ENCODE measurements around the gene FRMD5. TPM values are rescaled to one million over a fixed set of nuclear protein-coding genes. Genes with fewer than 3 reads are reported as not detected.

Gene FRMD5
- total RNA-seq, 1 experiment from 2014 or later = 27.2 TPM

- ChIA-PET POLR2A (no interaction called here), RAD21 (ENCODE audit: low non-redundant PET in 1 of 2, low total read pairs in 2 of 2, uncharacterized antibody in 2 of 2, unreplicated experiment in 2 of 2) (no interaction called here), CTCF (no interaction called here)
- Histone ChIP-seq H3K4me1 (ENCODE audit: control insufficient read depth in 1 of 2, insufficient read depth in 2 of 2, low read length in 2 of 2) (no peaks in the 10 kb centered on the region), H3K9ac (ENCODE audit: low read length) (no peak overlapping the region), H2AFZ (ENCODE audit: low read depth, low read length, poor library complexity, severe bottlenecking) (no peak overlapping the region), H3K36me3 (ENCODE audit: control insufficient read depth in 1 of 2, insufficient read depth in 2 of 2, low read length in 2 of 2) (no peaks in the 10 kb centered on the region), H3K27me3 (ENCODE audit: insufficient read depth, low read length) (no peaks in the 10 kb centered on the region), H3K79me2 (ENCODE audit: insufficient read depth, low read length) (peaks cover 10% of the 10 kb centered on the region; the same call in 1 of the 2 replicates), H3K9me3 (ENCODE audit: control insufficient read depth in 1 of 2, insufficient read depth in 1 of 2, low read depth in 1 of 2, low read length in 2 of 2) (no peaks in the 10 kb centered on the region), H3K4me3 (replicated peaks in 1 of 2; ENCODE audit: low read depth in 1 of 2, low read length in 2 of 2) (no peak overlapping the region), H3K27ac (ENCODE audit: low read depth, low read length) (no peak overlapping the region), H3K9me2 (ENCODE audit: insufficient read depth) (no peaks in the 10 kb centered on the region), H4K20me1 (ENCODE audit: insufficient read depth) (no peaks in the 10 kb centered on the region), H3K4me2 (ENCODE audit: low read length) (no peak overlapping the region)
- intact Hi-C loops (cut with micrococcal nuclease) = no loop called here
- ATAC-seq (no peak), DNase-seq (ENCODE audit: low read depth, low spot score) (no peak)
- no TSS peak for BruUV-seq (replicated peaks)
- TF ChIP-seq REST (IDR thresholded peaks at IDR 0.05; ENCODE audit: low read depth) = no peak
- no peak for TF ChIP-seq CEBPB (IDR thresholded peaks at IDR 0.05; ENCODE audit: low read depth)
- no peak for TF ChIP-seq RAD21 (IDR thresholded peaks at IDR 0.05; ENCODE audit: low read depth)
- no peak for TF ChIP-seq EZH2phosphoT487 (IDR thresholded peaks at IDR 0.05; ENCODE audit: borderline replicate concordance)
- no peak for TF ChIP-seq YY1 (IDR thresholded peaks at IDR 0.05; ENCODE audit: extremely low read depth, insufficient replicate concordance, low read depth, low read length)
- no peak for TF ChIP-seq CBX3 (IDR thresholded peaks at IDR 0.05; ENCODE audit: low read depth)
- no peak for TF ChIP-seq POLR2AphosphoS5 (IDR thresholded peaks at IDR 0.05; ENCODE audit: low read depth, low read length)
- TF ChIP-seq EGR1 (IDR thresholded peaks at IDR 0.05; ENCODE audit: low read depth) = no peak
- no peak for TF ChIP-seq FOSL1 (IDR thresholded peaks at IDR 0.05; ENCODE audit: low read depth)
- TF ChIP-seq JUND (IDR thresholded peaks at IDR 0.05) = no peak
- TF ChIP-seq TCF7L2 (IDR thresholded peaks at IDR 0.05; ENCODE audit: borderline replicate concordance, extremely low read depth, insufficient read depth, insufficient read length) = no peak
- TF ChIP-seq CTCF (IDR thresholded peaks at IDR 0.05 in 2 of 3, conservative IDR thresholded peaks at IDR 0.05 in 1 of 3; ENCODE audit: borderline replicate concordance in 1 of 3, insufficient read depth in 1 of 3, low read depth in 2 of 3, low read length in 2 of 3) = no peak
Observed at GRCh38 chr15:43987924-43988323, 207.1 kb downstream of the FRMD5 start.
